ENCODE measurements around the gene DLD.

GRCh38 chr7:107940951-107941350 is 50.0 kb downstream of the DLD start:
- no peak for TF ChIP-seq EZH2 (IDR thresholded peaks at IDR 0.05; ENCODE audit: borderline replicate concordance)
- TF ChIP-seq, protein P1, sequence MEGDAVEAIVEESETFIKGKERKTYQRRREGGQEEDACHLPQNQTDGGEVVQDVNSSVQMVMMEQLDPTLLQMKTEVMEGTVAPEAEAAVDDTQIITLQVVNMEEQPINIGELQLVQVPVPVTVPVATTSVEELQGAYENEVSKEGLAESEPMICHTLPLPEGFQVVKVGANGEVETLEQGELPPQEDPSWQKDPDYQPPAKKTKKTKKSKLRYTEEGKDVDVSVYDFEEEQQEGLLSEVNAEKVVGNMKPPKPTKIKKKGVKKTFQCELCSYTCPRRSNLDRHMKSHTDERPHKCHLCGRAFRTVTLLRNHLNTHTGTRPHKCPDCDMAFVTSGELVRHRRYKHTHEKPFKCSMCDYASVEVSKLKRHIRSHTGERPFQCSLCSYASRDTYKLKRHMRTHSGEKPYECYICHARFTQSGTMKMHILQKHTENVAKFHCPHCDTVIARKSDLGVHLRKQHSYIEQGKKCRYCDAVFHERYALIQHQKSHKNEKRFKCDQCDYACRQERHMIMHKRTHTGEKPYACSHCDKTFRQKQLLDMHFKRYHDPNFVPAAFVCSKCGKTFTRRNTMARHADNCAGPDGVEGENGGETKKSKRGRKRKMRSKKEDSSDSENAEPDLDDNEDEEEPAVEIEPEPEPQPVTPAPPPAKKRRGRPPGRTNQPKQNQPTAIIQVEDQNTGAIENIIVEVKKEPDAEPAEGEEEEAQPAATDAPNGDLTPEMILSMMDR (IDR thresholded peaks at IDR 0.05; ENCODE audit: poor library complexity) = no peak
